8988T (cell line): ENCODE data around the gene DEPDC1.
"Not testable (repeated sequence)": the region's sequence is repeated elsewhere in the genome, so short reads cannot be mapped to it uniquely, and the experiment has no call there.

Experiments used
- DNase-seq: peaks from one replicate; pipeline ENCODE4 v3.0.0; 2011

Gene DEPDC1

DNA sequence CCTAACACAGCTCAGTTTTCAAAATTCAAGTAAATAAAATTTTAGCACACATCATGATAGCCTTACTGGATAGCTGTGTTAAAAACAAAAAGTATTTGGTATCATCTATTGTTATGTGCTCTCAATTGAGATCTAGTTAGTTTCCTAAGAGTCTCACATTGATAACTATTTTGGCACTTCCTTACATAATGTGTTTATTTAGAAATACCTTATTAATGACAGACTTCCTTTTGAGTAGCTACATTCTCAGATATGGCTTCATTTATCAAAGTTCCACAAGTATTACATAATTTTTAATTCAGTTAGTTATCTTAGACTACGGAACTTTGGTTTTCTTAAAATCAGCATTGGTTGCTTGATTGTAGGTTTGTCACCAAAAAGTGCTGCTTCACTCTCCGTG, 20.3 kb downstream of the DEPDC1 start:
- DNase-seq: not testable (repeated sequence)

DNA sequence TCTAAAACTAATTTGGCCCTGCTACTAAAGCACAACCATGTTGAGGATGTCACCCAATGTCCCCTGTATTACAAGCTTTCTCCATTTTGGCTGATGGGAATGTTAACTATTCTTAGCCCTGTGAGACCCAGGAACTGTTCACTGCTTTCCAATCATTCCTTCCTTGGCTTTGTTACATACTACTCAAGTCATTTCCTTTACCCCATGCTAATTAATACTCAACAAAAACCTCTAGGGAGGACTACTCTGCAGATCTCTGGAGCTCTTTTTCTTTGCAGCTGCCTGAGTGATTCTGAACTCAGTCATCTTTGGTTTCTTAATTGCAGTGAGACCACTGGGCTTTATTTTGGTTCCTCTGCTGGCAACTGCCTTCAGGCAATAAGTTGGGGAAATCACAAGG, 23.8 kb downstream of the DEPDC1 start:
- DNase-seq: no peak

- DNase-seq: no peak
Observed at GRCh38 chr1:68470388-68470970, 26.4 kb downstream of the DEPDC1 start.

DNA sequence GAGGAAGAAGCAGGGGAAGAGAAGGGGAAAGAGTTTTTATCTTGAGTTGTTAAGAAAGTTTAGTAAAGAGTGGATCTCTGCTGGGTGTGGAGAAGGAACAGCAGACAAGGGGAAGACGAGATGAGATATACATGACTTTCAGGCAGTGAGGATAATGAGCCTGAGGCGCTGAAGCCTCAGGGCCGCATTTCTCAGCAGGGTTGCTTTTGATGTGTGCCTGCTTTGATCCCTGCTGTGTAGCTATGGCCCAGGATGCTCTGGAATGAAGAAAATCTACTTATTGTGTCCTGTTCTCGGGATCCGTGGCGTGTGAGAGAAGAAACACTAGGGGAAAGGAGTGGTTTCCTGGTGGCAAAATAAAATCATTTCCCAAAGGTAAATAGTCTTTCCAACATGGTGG, 32.0 kb downstream of the DEPDC1 start:
- no peak for DNase-seq

- DNase-seq: no peak
Observed at GRCh38 chr1:68460935-68461334, 35.9 kb downstream of the DEPDC1 start.

DNA sequence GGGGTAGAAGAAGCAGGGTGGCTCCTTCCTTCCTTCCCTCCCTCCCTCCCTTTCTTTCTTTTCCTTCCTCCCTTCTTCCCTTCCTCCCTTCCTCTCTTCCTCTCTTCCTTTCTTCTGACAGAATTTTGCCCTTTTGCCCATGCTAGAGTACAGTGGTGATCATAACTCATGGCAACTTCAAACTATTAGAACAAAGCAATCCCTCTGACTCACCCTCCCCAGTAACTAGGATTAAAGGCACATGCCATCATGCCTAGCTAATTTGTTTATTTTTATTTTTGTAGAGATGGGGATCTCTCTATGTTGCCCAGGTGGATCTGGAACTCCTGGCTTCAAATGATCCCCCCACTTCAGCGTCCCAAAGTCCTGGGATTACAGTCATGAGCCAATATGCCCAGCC, 37.1 kb downstream of the DEPDC1 start:
- no peak for DNase-seq

DNA sequence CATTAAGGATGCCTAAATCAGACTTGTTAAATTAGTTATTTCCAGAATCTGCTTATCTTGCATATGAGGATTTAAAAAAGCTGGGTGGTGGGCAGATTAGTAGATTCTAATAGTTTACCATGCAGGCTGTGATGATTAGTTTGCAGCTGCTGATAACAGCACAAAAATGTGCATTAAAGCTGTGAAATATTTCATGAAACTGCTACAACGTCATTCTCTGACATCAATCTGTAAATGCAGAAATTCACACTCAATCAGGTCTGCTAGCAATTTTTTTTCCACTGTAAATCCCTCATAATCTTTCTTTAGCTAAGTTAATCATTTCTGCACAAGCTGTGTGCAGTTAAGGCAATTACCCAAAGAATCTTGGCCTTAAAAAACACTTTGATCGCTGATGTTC, 37.8 kb downstream of the DEPDC1 start:
- no peak for DNase-seq

- no peak for DNase-seq
Observed at GRCh38 chr1:68456202-68456601, 40.7 kb downstream of the DEPDC1 start.

- DNase-seq: no peak
Observed at GRCh38 chr1:68454534-68454933, 42.3 kb downstream of the DEPDC1 start.

DNA sequence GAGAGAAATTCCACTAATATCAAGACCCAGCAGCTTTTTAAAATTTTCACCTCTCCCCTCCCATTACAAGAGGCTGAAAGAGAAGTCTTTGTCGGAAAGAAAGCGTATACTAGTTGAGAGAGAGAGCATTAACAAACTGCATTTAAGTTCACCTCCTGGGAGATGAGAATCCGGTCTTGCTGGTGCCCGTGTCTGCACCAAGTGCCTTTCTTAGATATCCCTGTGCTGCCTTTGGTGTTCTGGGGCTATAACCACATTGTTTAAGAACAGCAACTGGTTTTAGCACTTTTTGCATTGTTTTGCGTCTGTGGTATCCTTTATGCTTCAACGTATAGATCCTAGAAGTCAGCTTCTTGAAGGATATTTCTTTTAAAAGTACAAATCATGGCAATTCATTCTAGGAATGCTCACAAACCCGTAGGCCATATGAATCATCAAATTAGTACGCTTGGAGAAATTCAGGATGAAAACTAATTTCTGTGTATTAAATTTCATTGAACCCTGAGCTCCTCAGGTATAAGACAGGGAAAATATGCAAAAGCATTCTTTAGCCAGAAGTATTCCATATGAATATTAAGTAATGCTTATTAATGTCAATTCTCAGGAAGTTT, 43.7 kb downstream of the DEPDC1 start:
- no peak for DNase-seq

DNA sequence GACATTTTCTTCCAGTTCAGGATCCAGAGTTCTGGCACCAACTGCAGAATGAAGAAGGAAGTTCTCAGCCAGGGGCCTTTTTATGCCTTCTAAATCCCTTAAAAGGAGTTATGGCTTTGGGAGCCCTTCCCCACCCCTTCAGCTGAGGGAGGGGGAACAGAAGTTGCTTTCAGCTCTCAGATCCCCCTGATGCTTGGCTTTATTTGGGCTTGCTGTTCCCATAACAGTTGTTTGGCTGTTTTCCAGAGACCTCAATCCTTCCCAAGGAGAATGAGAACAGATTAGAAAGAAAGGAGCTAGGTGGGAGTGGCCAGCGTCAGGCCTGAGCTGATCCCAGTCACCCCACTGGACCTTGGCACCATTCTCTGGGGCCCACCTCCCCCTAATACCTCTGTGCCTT, 47.0 kb downstream of the DEPDC1 start, which contains the start of gene RPE65:
TSS of gene RPE65 (minus strand) at position 54 of the 400 bp plus-strand sequence. CDS start at position 5, 49 bp downstream.
- DNase-seq: no peak

DNA sequence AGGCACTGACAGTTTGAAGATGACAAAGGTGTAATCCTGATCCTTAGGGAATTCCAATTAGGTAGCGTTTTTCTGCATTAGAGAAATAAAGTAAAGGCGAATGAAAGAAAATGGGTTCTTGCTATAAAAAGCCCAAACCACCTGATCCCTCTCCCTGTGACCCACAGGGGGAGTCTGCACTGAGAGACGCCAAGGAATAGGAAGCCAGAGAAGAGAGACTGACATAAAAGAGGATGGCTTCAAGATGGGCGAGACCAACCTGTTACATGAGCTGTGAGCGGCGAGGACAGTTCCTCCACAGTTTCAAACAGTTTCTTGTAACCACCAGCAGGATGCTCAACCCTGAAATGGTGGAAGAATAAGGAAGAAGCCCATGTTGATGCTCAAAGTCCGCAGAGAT, 48.5 kb downstream of the DEPDC1 start:
- DNase-seq: no peak

DNA sequence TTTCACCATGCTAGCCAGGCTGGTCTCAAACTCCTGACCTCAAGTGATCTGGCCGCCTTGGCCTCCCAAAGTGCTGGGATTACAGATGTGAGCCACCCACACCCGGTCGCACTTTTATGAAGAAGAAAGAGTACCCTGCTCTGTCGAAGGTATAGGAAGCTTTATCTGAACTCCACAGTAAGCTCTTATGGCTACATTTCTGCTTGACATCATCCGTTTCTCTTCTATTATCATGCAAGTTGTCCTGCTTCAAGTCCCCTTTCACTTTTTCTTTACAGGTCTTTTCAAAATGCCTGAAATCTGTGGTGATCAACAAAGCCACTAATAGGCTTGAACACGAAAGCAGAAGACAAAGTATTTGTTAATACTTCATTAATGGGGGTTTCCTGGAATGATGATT, 51.2 kb downstream of the DEPDC1 start:
- no peak for DNase-seq

DNA sequence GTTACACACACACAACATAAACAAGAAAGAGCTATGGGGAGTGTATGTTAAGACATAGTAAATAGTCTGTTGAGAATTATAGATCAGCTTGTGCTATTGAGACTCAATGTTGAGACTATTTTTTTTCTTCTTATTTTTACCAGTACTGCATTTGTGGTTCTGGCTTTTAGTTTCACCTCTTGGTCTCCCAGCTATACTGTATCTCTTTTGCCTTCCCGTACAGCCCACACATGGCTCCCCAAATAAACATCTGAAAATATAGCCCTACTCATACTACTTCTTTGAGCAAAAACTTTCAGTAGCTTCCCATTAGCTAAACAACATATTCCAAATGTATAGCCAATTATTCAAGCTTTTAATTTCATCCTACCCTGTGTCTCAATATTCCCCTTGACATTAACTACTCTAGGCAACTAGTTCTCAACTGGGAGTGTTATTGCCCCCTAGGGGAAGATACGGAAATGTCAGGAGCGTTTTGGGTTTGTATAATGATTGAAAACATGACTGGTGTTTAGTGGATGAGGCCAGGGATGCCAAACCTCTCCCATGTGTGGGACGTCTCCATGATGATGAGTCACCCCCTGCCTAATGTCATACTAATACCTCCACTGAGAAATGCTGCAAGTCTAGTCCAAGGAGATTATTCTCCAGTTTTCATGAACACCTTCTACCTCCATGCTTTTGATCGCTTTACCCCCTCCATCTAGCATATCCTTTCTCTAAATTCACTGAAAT, 53.9 kb downstream of the DEPDC1 start:
- no peak for DNase-seq

DNA sequence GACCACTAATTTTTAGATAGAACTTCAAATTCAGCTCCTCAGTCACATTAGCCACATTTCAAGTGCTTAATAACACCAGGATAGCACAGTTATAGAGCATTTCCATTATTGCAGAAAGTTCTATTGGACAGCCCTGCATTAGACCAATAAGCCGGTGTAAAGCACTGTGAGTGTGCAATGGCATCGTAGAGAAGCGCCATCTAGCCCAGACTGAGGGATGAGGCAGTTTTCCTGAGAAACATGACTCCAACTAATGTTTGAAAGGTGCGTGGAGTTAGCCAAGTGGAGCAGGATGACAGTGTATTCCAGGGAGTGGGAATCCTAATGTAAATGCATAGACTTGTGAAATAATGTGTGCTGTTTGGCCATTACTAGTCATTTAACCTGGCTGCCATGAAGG, 54.9 kb downstream of the DEPDC1 start:
- no peak for DNase-seq

DNA sequence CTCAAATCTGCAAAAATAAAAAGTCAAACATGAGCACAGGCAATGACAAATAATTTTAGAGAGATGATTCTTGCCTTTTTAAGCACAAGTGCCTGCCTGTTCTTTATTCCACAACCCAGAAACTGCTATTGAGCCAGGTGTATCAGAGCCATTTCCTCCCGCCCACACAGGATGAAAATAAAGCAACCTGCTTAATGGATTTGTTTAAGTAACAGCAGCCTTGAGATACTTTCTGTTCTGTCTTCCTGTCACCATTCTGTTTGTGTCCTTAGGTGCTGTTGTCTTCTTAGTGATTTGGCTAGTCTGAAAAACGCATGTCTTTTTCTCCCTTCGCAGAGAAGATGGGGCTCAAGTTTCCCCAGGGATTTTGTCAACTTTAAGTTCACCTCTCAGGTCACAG, 58.6 kb downstream of the DEPDC1 start:
- no peak for DNase-seq

GRCh38 chr1:68433395-68433794, 63.5 kb downstream of the DEPDC1 start:
- no peak for DNase-seq

- DNase-seq: no peak
Observed at GRCh38 chr1:68431076-68431475, 65.8 kb downstream of the DEPDC1 start.

DNA sequence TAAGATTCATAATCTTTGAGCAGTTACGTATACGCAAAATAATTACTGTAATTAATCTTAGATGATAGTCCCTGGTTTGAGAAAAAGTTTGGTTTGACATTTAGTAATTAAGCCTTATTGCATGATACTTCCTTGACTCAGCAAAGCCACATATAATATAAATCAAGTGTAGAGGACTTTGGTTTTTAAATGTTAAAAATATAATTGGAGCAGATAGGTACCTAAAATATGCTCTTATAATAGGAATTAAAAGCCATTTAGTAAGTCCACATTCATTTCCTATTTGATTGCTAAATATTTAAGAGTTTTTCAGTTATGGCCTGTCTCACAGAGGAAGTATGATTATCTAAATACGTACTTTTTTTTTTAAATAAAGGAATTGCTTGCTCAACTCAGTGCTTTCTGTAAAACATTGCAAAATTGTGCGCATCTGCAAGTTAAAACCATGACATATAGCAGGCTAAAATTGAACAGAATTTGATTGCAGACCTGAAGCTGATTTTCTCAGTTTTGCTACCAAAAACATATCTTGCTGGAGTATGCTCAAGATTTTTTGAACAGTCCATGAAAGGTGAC, 67.6 kb downstream of the DEPDC1 start:
- no peak for DNase-seq

DNA sequence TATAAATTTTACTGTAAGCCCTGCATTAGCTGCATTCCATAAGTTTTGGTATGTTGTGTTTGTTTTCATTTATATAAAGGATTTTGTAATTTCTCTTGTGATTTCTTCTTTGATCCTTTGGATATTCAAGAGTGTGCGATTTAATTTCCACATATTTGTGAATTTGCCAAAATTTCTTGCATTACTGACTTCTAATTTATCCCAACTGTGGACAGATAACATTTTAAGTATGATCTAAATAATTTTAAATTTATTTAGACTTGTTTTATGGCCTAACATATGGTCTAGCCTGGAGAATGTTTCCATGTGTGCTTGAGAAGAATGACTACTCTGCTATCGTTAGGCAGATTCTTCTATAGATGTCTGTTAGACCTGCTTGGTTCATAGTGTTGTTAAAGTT, 70.3 kb downstream of the DEPDC1 start:
- DNase-seq: no peak
